HCT116 (cell line): ENCODE results near the gene SGMS1. TPM values are rescaled to one million over a fixed set of nuclear protein-coding genes. Genes with fewer than 3 reads are reported as not detected.

Experiments
- ATAC-seq: fragments of 200-7000 bp; cut with Tn5 transposase; 2 replicates; pipeline ENCODE4 v1.9.1; 2020; ENCODE audit warnings: mild to moderate bottlenecking, moderate library complexity
- BruUV-seq: library from RNA; stranded (reverse); fragments of 400-500 nt; replicated peaks from 2 replicates; lab custom pipeline; 2021; lab: Mats Ljungman, UMichigan
- CTCF ChIA-PET: fragments of 300-600 bp; sonication (Branson Sonifier 250); formaldehyde crosslinking; loops from one replicate; lab custom pipeline; 2021; ENCODE audit warnings: antibody characterized with exemption; lab: Charles Lee
- POLR2A ChIA-PET: fragments of 300-600, 350-600 bp; sonication (Branson Sonifier 250); formaldehyde crosslinking; loops from one replicate; lab custom pipeline; 2021; ENCODE audit warnings: antibody characterized with exemption; lab: Charles Lee
- RAD21 ChIA-PET, 2 experiments: fragments of 300-600 bp; sonication (Branson Sonifier 250); formaldehyde crosslinking; loops; one replicate each; lab custom pipeline; 2023; ENCODE audit warnings: low total read pairs in 2 of 2; ENCODE audit not compliant: uncharacterized antibody in 2 of 2, unreplicated experiment in 2 of 2, low non-redundant PET in 1 of 2; lab: Charles Lee
- DNase-seq: peaks from one replicate; pipeline ENCODE4 v3.0.0-alpha.2; 2010; ENCODE audit warnings: low read depth, low spot score
- H2AFZ ChIP-seq: fragments of 200-600 bp; shearing (Covaris generic), sonication (generic); 2 replicates; pipeline ENCODE4 v1.6.1; 2017; ENCODE audit warnings: low read depth, mixed run types, mixed read lengths, antibody characterized with exemption, low read length; ENCODE audit not compliant: poor library complexity, severe bottlenecking
- H3K27ac ChIP-seq: 2 replicates; pipeline ENCODE4 v1.5.1; 2012; ENCODE audit warnings: low read depth, low read length
- H3K27me3 ChIP-seq: fragments of 200-600 bp; sonication (generic); 2 replicates; pipeline ENCODE4 v1.6.1; 2016; ENCODE audit warnings: mixed run types, low read length, mixed read lengths; ENCODE audit not compliant: insufficient read depth
- H3K36me3 ChIP-seq, 2 experiments: fragments of 200-500 bp in 1 of 2; fragments of 200-600 bp in 1 of 2; sonication (Bioruptor generic) in 1 of 2; sonication (generic) in 1 of 2; 2 replicates each; pipeline versions ENCODE4 v1.5.1 to v1.6.1; 2014 to 2016; ENCODE audit warnings: low read length in 2 of 2, inconsistent platforms in 1 of 2, mixed read lengths in 1 of 2, mixed run types in 1 of 2; ENCODE audit not compliant: insufficient read depth in 2 of 2, control insufficient read depth in 1 of 2
- H3K4me1 ChIP-seq, 2 experiments: fragments of 200-600 bp in 1 of 2; sonication (generic) in 1 of 2; 2 replicates each; pipeline versions ENCODE4 v1.5.1 to v1.6.1; 2012 to 2017; ENCODE audit warnings: low read length in 2 of 2, inconsistent platforms in 1 of 2, mild to moderate bottlenecking in 1 of 2, mixed read lengths in 1 of 2, mixed run types in 1 of 2, moderate library complexity in 1 of 2; ENCODE audit not compliant: insufficient read depth in 2 of 2, control insufficient read depth in 1 of 2
- H3K4me2 ChIP-seq: fragments of 200-600 bp; sonication (generic); 2 replicates; pipeline ENCODE4 v1.6.1; 2017; ENCODE audit warnings: mixed run types, low read length, mixed read lengths
- H3K4me3 ChIP-seq, 2 experiments: fragments of 200-600 bp in 1 of 2; sonication (generic) in 1 of 2; replicated peaks in 1 of 2; 2 replicates each; pipeline ENCODE4 v1.5.1; 2011 to 2016; ENCODE audit warnings: low read length in 2 of 2, control low read depth in 1 of 2, low read depth in 1 of 2, mild to moderate bottlenecking in 1 of 2, mixed read lengths in 1 of 2, mixed run types in 1 of 2
- H3K79me2 ChIP-seq: fragments of 200-600 bp; sonication (generic); 2 replicates; pipeline ENCODE4 v1.6.1; 2017; ENCODE audit warnings: mild to moderate bottlenecking, mixed run types, low read length, moderate library complexity, mixed read lengths; ENCODE audit not compliant: insufficient read depth
- H3K9ac ChIP-seq: fragments of 200-600 bp; sonication (generic); 2 replicates; pipeline ENCODE4 v1.6.1; 2016; ENCODE audit warnings: low read length, mixed read lengths
- H3K9me2 ChIP-seq: fragments of 200-600 bp; sonication (generic), shearing (Covaris generic); 2 replicates; pipeline ENCODE4 v1.6.1; 2017; ENCODE audit warnings: mixed run types, mild to moderate bottlenecking, moderate library complexity; ENCODE audit not compliant: insufficient read depth
- H3K9me3 ChIP-seq, 2 experiments: fragments of 200-500 bp in 1 of 2; fragments of 200-600 bp in 1 of 2; sonication (Bioruptor generic) in 1 of 2; sonication (generic) in 1 of 2; 2 replicates each; pipeline ENCODE4 v1.6.1; 2014 to 2017; ENCODE audit warnings: low read length in 2 of 2, mixed read lengths in 2 of 2, inconsistent platforms in 1 of 2, low read depth in 1 of 2, mild to moderate bottlenecking in 1 of 2, mixed run types in 1 of 2, moderate library complexity in 1 of 2; ENCODE audit not compliant: control insufficient read depth in 1 of 2, insufficient read depth in 1 of 2
- H4K20me1 ChIP-seq: fragments of 200-600 bp; sonication (generic), shearing (Covaris generic); 2 replicates; pipeline ENCODE4 v1.6.1; 2017; ENCODE audit warnings: mixed run types, mild to moderate bottlenecking, moderate library complexity; ENCODE audit not compliant: insufficient read depth
- CBX3 ChIP-seq: IDR thresholded peaks from 2 replicates; pipeline ENCODE4 v1.6.1; 2012; ENCODE audit warnings: low read depth
- CEBPB ChIP-seq: IDR thresholded peaks from 2 replicates; pipeline ENCODE4 v1.6.1; 2012; ENCODE audit warnings: low read depth
- EGR1 ChIP-seq: IDR thresholded peaks from 2 replicates; pipeline ENCODE4 v1.6.1; 2012; ENCODE audit warnings: low read depth
- ELF1 ChIP-seq: IDR thresholded peaks from 2 replicates; pipeline ENCODE4 v1.6.1; 2012; ENCODE audit warnings: low read depth, borderline replicate concordance
- EZH2 ChIP-seq: fragments of 200-600 bp; sonication (generic); IDR thresholded peaks from 2 replicates; pipeline ENCODE4 v1.6.1; 2017; ENCODE audit warnings: antibody characterized with exemption, mixed run types
- EZH2phosphoT487 ChIP-seq: fragments of 200-600 bp; IDR thresholded peaks from 2 replicates; pipeline ENCODE4 v1.6.1; 2018; ENCODE audit warnings: antibody characterized with exemption, borderline replicate concordance
- FOSL1 ChIP-seq: IDR thresholded peaks from 2 replicates; pipeline ENCODE4 v1.6.1; 2012; ENCODE audit warnings: low read depth
- JUND ChIP-seq: IDR thresholded peaks from 2 replicates; pipeline ENCODE4 v1.6.1; 2012
- POLR2A ChIP-seq: IDR thresholded peaks from 2 replicates; pipeline ENCODE4 v1.7.0; 2011; ENCODE audit warnings: borderline replicate concordance; ENCODE audit not compliant: insufficient read depth, insufficient read length; ENCODE audit errors: extremely low read depth
- POLR2AphosphoS5 ChIP-seq: IDR thresholded peaks from 2 replicates; pipeline ENCODE4 v1.6.1; 2011; ENCODE audit warnings: mild to moderate bottlenecking, low read depth, low read length, moderate library complexity
- RAD21 ChIP-seq: IDR thresholded peaks from 2 replicates; pipeline ENCODE4 v1.6.1; 2012; ENCODE audit warnings: low read depth, mild to moderate bottlenecking
- SIN3A ChIP-seq: IDR thresholded peaks from 2 replicates; pipeline ENCODE4 v1.6.1; 2012; ENCODE audit warnings: low read depth
- SP1 ChIP-seq: IDR thresholded peaks from 2 replicates; pipeline ENCODE4 v1.6.1; 2012; ENCODE audit warnings: low read depth
- ZFX ChIP-seq: fragments of 450-650 bp; IDR thresholded peaks from 2 replicates; pipeline ENCODE4 v1.6.1; 2017
- intact Hi-C: fragments of 100-400 bp; cut with micrococcal nuclease; formaldehyde crosslinking; loops from 2 replicates; pipeline ENCODE4 v1.10.0; 2022
- total RNA-seq: library from RNA; stranded (reverse); gene quantifications from one replicate; pipeline ENCODE4 v1.2.1, GENCODE V29; 2021; ENCODE audit not compliant: unreplicated experiment
- TF ChIP-seq, protein P1 (sequence below), 3 experiments: fragments of 200-600 bp in 1 of 3; sonication (generic) in 1 of 3; IDR thresholded peaks in 2 of 3; conservative IDR thresholded peaks in 1 of 3; 2 replicates each; pipeline ENCODE4 v1.5.1; 2012 to 2017; ENCODE audit warnings: low read depth in 2 of 3, low read length in 2 of 3, antibody characterized with exemption in 1 of 3, borderline replicate concordance in 1 of 3, control low read depth in 1 of 3, mild to moderate bottlenecking in 1 of 3, mixed read lengths in 1 of 3, mixed run types in 1 of 3, moderate library complexity in 1 of 3; ENCODE audit not compliant: insufficient read depth in 1 of 3
- TF ChIP-seq, protein P2 (sequence below): IDR thresholded peaks from 2 replicates; pipeline ENCODE4 v1.6.1; 2011; ENCODE audit warnings: mild to moderate bottlenecking, low read length, moderate library complexity; ENCODE audit not compliant: insufficient replicate concordance; ENCODE audit errors: extremely low read depth
- TF ChIP-seq, protein P3 (sequence below): IDR thresholded peaks from 2 replicates; pipeline ENCODE4 v1.6.1; 2012

Gene SGMS1
- total RNA-seq, 1 experiment from 2014 or later: 29.1 TPM

DNA sequence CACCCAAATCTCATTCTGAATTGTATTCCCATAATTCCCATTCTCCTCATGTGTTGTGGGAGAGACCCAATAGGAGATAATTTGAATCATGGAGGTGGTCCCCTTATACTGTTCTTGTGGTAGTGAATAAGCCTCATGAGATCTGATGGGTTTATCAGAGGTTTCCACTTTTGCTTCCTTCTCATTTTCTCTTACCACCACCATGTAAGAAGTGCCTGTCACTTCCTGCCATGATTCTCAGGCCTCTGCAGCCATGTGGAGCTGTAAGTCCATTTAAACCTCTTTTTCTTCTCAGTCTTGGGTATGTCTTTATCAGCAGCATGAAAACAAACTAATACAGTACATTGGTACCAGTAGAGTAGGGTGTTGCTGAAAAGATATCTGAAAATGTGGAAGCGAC, 274.2 kb downstream of the SGMS1 start:
- TF ChIP-seq SP1: no peak
- TF ChIP-seq, protein P1, sequence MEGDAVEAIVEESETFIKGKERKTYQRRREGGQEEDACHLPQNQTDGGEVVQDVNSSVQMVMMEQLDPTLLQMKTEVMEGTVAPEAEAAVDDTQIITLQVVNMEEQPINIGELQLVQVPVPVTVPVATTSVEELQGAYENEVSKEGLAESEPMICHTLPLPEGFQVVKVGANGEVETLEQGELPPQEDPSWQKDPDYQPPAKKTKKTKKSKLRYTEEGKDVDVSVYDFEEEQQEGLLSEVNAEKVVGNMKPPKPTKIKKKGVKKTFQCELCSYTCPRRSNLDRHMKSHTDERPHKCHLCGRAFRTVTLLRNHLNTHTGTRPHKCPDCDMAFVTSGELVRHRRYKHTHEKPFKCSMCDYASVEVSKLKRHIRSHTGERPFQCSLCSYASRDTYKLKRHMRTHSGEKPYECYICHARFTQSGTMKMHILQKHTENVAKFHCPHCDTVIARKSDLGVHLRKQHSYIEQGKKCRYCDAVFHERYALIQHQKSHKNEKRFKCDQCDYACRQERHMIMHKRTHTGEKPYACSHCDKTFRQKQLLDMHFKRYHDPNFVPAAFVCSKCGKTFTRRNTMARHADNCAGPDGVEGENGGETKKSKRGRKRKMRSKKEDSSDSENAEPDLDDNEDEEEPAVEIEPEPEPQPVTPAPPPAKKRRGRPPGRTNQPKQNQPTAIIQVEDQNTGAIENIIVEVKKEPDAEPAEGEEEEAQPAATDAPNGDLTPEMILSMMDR (IDR thresholded peaks at IDR 0.05 in 2 of 3, conservative IDR thresholded peaks at IDR 0.05 in 1 of 3; ENCODE audit: borderline replicate concordance in 1 of 3, insufficient read depth in 1 of 3, low read depth in 2 of 3, low read length in 2 of 3): no peak
- no peak for TF ChIP-seq EGR1
- TF ChIP-seq, protein P2, sequence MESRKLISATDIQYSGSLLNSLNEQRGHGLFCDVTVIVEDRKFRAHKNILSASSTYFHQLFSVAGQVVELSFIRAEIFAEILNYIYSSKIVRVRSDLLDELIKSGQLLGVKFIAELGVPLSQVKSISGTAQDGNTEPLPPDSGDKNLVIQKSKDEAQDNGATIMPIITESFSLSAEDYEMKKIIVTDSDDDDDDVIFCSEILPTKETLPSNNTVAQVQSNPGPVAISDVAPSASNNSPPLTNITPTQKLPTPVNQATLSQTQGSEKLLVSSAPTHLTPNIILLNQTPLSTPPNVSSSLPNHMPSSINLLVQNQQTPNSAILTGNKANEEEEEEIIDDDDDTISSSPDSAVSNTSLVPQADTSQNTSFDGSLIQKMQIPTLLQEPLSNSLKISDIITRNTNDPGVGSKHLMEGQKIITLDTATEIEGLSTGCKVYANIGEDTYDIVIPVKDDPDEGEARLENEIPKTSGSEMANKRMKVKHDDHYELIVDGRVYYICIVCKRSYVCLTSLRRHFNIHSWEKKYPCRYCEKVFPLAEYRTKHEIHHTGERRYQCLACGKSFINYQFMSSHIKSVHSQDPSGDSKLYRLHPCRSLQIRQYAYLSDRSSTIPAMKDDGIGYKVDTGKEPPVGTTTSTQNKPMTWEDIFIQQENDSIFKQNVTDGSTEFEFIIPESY: no peak
- no peak for TF ChIP-seq CEBPB
- TF ChIP-seq FOSL1: no peak
- TF ChIP-seq EZH2phosphoT487: no peak
- TF ChIP-seq CBX3: no peak
- TF ChIP-seq POLR2A: no peak
- TF ChIP-seq RAD21: no peak
- no peak for TF ChIP-seq POLR2AphosphoS5
- TF ChIP-seq SIN3A: no peak
- no peak for TF ChIP-seq ZFX
- TF ChIP-seq ELF1: no peak
- TF ChIP-seq EZH2: no peak
- TF ChIP-seq, protein P3, sequence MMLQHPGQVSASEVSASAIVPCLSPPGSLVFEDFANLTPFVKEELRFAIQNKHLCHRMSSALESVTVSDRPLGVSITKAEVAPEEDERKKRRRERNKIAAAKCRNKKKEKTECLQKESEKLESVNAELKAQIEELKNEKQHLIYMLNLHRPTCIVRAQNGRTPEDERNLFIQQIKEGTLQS: no peak
- no peak for TF ChIP-seq JUND
- no peaks in the 10 kb centered on the region for H3K9me2 ChIP-seq
- H3K9ac ChIP-seq: no peak overlapping the region
- H3K4me2 ChIP-seq: no peak overlapping the region
- no TSS peak for BruUV-seq
- ChIA-PET POLR2A (no interaction called here), CTCF (no interaction called here), RAD21 (no interaction called here)
- no peaks in the 10 kb centered on the region for H3K4me1 ChIP-seq
- no peaks in the 10 kb centered on the region for H3K9me3 ChIP-seq
- H2AFZ ChIP-seq: no peak overlapping the region
- intact Hi-C loops: no loop called here
- no peaks in the 10 kb centered on the region for H3K27me3 ChIP-seq
- 0 out of 2 replicates have a peak, but pooled peaks cover 8% of the 10 kb centered on the region for H3K79me2 ChIP-seq
- H3K27ac ChIP-seq: no peak overlapping the region
- DNase-seq: no peak
- no peak for ATAC-seq
- H3K4me3 ChIP-seq: no peak overlapping the region
- no peaks in the 10 kb centered on the region for H3K36me3 ChIP-seq
- H4K20me1 ChIP-seq: no peaks in the 10 kb centered on the region
